Small intestine (tissue), 7 donors: ENCODE data around the gene F9. TPM values are rescaled to one million over a fixed set of nuclear protein-coding genes. Genes with fewer than 3 reads are reported as not detected.

Experiments used
- DNase-seq, 2 donors: peaks; one replicate each; pipeline versions ENCODE4 v3.0.0 to v3.0.0-alpha.2; 2013
- FAIRE-seq: peaks from 2 replicates; lab custom pipeline; 2012; peaks lifted over from hg19 to GRCh38; lab: Jason Lieb, UNC
- H3K27ac ChIP-seq, 3 donors: one replicate each; pipeline ENCODE4 v1.5.1; 2013; ENCODE audit warnings: low read length in 2 of 3, mild to moderate bottlenecking in 2 of 3, control low read depth in 1 of 3, inconsistent platforms in 1 of 3, low read depth in 1 of 3, moderate library complexity in 1 of 3
- H3K27me3 ChIP-seq, 3 donors: one replicate each; pipeline ENCODE4 v1.6.1; 2013; ENCODE audit warnings: low read length in 3 of 3, inconsistent platforms in 1 of 3; ENCODE audit not compliant: control insufficient read depth in 3 of 3, insufficient read depth in 3 of 3
- H3K36me3 ChIP-seq, 3 donors: one replicate each; pipeline ENCODE4 v1.6.1; 2013; ENCODE audit warnings: low read length in 3 of 3, inconsistent platforms in 1 of 3, low read depth in 1 of 3, mild to moderate bottlenecking in 1 of 3, moderate library complexity in 1 of 3; ENCODE audit not compliant: control insufficient read depth in 3 of 3, insufficient read depth in 2 of 3
- H3K4me1 ChIP-seq, 3 donors: one replicate each; pipeline ENCODE4 v1.6.1; 2013; ENCODE audit warnings: low read length in 2 of 3, inconsistent platforms in 1 of 3, low read depth in 1 of 3, mild to moderate bottlenecking in 1 of 3, moderate library complexity in 1 of 3; ENCODE audit not compliant: control insufficient read depth in 3 of 3, insufficient read depth in 2 of 3
- H3K4me3 ChIP-seq, 3 donors: one replicate each; pipeline ENCODE4 v1.5.1; 2013; ENCODE audit warnings: low read length in 3 of 3, control low read depth in 1 of 3, inconsistent platforms in 1 of 3, low read depth in 1 of 3, mild to moderate bottlenecking in 1 of 3, moderate library complexity in 1 of 3
- H3K9me3 ChIP-seq, 2 donors: one replicate each; pipeline ENCODE4 v1.6.1; 2013; ENCODE audit warnings: low read depth in 1 of 2, low read length in 1 of 2; ENCODE audit not compliant: control insufficient read depth in 2 of 2, insufficient read depth in 1 of 2
- WGBS, 3 donors: extraction: QIAGEN DNeasy Blood & Tissue Kit; methylation state at CpG; one replicate each; pipeline ENCODE4 v1.1.7; 2013; 5-methylcytosine and 5-hydroxymethylcytosine counted together
- polyA plus RNA-seq, 4 donors: library from polyadenylated mRNA; stranded (reverse) in 3 of 4; unstranded in 1 of 4; fragments of 200-250 nt in 3 of 4; fragments of 120-200 nt in 1 of 4; gene quantifications; one replicate each; pipeline versions ENCODE4 v1.2.1 to v1.2.3, GENCODE V29; 2013
- donor health status: healthy with polysubstance abuse.
- donor health status: control.
- donor health status: control.
- donor health status: Bipolar disorder and iron deficiency.
- donor health status: healthy.

F9 gene
- polyA plus RNA-seq, 4 donors = not detected

DNA sequence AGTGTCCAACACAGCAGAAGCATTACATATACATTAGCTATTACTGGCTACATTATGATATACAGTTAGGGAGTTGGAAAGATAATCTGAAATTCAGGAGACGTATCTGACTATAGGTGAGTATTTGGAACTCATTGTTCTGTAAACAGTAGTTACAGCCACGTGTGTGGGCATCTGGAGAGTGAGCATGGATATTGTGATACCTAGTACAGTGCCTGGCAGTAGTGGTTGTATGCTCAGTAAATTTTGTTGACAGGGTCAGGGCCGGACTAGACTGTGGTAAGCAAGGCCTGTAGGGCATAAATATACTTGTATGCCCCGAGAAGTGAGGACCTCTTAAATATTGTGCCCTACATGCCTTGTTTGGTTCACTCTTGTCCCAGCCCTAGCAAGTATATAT, 2.9 kb downstream of the F9 start:
- Histone ChIP-seq H3K27me3 (no peaks in the 10 kb centered on the region), H3K4me1 (no peaks in the 10 kb centered on the region), H3K9me3 (no peaks in the 10 kb centered on the region), H3K4me3 (no peak overlapping the region), H3K27ac (no peak overlapping the region), H3K36me3 (no peaks in the 10 kb centered on the region)
- DNase-seq (no peak), FAIRE-seq (no peak)
- WGBS, 3 donors = 54 to 79% (median 61%) methylated on average over 4 of the region's 4 CpGs

DNA sequence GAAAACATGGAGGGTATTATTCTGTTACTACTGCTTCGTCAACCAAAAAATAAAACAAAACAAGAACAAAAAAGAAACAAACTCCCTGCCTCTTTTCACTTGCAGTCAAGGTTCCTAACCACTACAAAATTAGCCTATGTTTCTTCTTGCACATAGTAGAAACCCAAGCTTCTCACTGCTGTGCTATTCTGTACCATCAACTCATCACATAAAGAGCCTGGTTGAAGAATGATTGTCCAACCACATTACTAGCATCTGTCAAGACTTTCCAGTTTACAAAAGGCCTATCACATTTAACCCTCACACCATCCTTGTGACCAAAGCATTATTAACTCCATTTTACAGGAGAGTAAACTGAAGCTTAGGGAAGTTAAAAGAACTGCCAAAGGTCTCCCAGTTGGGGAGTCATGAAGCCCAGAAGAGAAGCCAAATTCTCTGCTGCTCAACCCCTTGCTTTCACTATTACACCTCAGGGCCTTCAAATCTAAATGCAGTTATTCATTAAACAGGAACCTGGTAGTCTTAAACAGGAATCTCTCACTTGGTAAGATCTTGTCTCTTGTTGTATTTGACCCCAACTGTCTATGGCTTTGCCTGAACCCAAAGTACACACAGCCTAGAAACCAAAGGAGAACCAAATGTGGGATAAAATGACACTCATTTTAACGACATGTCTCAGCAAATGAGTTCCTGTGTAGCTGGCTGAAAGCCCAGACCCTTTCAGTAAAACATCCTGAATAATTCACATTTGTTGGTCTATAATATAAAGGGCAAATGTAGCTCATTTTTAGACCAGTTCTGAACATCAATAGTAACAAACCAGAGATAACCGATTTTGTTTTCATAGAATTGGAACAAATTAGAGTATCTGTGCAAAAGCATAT, 8.6 kb downstream of the F9 start:
- Histone ChIP-seq H3K4me1 (no peaks in the 10 kb centered on the region), H3K27me3 (no peaks in the 10 kb centered on the region), H3K9me3 (no peaks in the 10 kb centered on the region), H3K4me3 (no peak overlapping the region), H3K36me3 (no peaks in the 10 kb centered on the region), H3K27ac (no peak overlapping the region)
- DNase-seq (no peak), FAIRE-seq (no peak)
- WGBS, 3 donors = 49 to 59% (median 51%) methylated on average over 3 of the region's 3 CpGs

GRCh38 chrX:139542652-139543051, 12.1 kb downstream of the F9 start:
- H3K27me3 ChIP-seq = no peaks in the 10 kb centered on the region
- H3K27ac ChIP-seq = no peak overlapping the region
- H3K9me3 ChIP-seq = no peaks in the 10 kb centered on the region
- DNase-seq = no peak
- H3K4me1 ChIP-seq = no peaks in the 10 kb centered on the region
- H3K4me3 ChIP-seq = no peak overlapping the region
- no peak for FAIRE-seq
- H3K36me3 ChIP-seq = no peaks in the 10 kb centered on the region
- 13 to 61% (median 38%) methylated on average over 1 of the region's 1 CpG for WGBS, 3 donors

GRCh38 chrX:139543920-139544319, 13.4 kb downstream of the F9 start:
- Histone ChIP-seq H3K9me3 (no peaks in the 10 kb centered on the region), H3K4me1 (no peaks in the 10 kb centered on the region), H3K27me3 (no peaks in the 10 kb centered on the region), H3K27ac (no peak overlapping the region), H3K36me3 (no peaks in the 10 kb centered on the region), H3K4me3 (no peak overlapping the region)
- WGBS, 3 donors = 35 to 73% (median 47%) methylated on average over 4 of the region's 4 CpGs
- FAIRE-seq (no peak), DNase-seq (no peak)

- DNase-seq = no peak
- WGBS, 3 donors = 47 to 76% (median 51%) methylated on average over 3 of the region's 3 CpGs
- Histone ChIP-seq H3K9me3 (no peaks in the 10 kb centered on the region), H3K27me3 (no peaks in the 10 kb centered on the region), H3K27ac (no peak overlapping the region), H3K4me1 (no peaks in the 10 kb centered on the region), H3K4me3 (no peak overlapping the region), H3K36me3 (no peaks in the 10 kb centered on the region)
- FAIRE-seq = no peak
Measured at GRCh38 chrX:139544591-139544990, 14.1 kb downstream of the F9 start.

GRCh38 chrX:139554376-139554775, 23.8 kb downstream of the F9 start:
- FAIRE-seq = no peak
- no peaks in the 10 kb centered on the region for H3K4me1 ChIP-seq
- no peak for DNase-seq
- H3K27ac ChIP-seq = no peak overlapping the region
- no peaks in the 10 kb centered on the region for H3K27me3 ChIP-seq
- H3K4me3 ChIP-seq = no peak overlapping the region
- H3K9me3 ChIP-seq = no peaks in the 10 kb centered on the region
- no peaks in the 10 kb centered on the region for H3K36me3 ChIP-seq

DNA sequence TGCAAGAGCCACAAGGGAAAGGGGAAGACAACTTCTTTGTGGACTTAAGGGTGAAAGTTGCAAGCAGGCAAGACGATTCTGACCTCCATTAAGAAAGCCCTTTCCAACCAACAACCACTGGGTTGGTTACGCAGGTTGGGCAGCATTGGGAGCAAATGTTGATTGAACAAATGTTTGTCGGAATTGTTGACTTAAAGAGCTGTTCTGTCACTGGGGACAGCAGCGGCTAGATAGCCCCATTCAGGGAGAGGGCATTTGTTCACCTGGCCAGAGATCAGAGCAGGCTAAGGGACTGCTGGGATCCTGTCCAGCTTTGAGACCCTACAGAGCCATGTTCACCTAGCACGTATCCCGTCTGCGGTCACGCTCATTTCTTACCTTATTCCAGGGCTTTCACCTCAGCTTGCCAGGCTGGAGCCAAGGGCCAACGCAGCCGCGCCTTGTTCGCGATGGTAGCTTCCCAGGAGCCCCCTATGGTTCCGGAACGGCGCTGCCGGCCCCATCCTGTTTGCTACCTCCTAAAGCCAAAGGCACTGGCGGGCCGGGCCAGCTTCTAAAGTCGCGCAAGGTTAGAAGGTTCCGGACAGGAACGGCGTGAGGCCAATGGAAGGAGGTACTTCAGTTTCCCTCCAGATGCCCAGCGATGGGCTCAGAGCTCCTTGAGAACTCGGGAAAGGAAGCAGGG, 24.6 kb downstream of the F9 start:
- no peaks in the 10 kb centered on the region for H3K36me3 ChIP-seq
- no peaks in the 10 kb centered on the region for H3K9me3 ChIP-seq
- no peak overlapping the region for H3K27ac ChIP-seq
- no peaks in the 10 kb centered on the region for H3K27me3 ChIP-seq
- WGBS, 3 donors = 63 to 78% (median 64%) methylated on average over 24 to 26 of the region's 26 CpGs
- DNase-seq (no peak), FAIRE-seq (no peak)
- no peak overlapping the region for H3K4me3 ChIP-seq
- no peaks in the 10 kb centered on the region for H3K4me1 ChIP-seq

DNA sequence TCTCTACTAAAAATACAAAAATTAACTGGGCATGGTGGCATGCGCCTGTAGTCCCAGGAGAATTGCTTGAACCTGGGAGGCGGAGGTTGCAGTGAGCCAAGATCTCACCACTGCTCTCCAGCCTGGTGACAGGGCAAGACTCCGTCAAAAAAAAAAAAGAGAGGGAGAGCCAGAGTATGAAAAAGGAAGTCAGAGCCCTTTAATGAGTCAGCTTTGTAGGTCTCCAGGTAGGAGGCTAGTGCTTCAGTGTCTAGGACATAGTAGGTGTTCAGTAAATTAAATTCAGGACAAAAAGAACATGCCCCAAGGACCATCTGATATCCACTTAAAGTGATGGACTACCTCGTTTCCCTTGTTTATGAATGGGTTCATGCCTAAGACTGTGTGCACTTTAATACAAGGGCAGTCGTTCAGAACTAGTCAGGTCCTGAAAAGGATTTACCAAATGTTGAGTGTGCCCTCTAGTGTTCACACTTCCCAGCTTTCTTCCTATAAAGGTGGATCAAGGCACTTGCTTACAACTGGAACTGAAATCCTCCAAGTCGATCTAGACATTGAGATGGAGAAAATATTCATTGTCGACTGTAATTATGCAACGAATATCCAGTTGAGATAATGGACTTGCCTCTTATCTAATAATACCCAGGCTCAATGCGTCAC, 29.0 kb downstream of the F9 start:
- DNase-seq (peak; percentile 39 to 40), FAIRE-seq (no peak)
- Histone ChIP-seq H3K27ac (no peak overlapping the region), H3K36me3 (no peaks in the 10 kb centered on the region), H3K27me3 (no peaks in the 10 kb centered on the region), H3K4me3 (no peak overlapping the region), H3K4me1 (no peaks in the 10 kb centered on the region), H3K9me3 (no peaks in the 10 kb centered on the region)
- WGBS, 3 donors = 29 to 36% (median 30%) methylated on average over 9 of the region's 9 CpGs
